GM18502 (cell line): ENCODE results near the gene VPS33A.
"Not testable (repeated sequence)": the region's sequence is repeated elsewhere in the genome, so short reads cannot be mapped to it uniquely, and the experiment has no call there.

Experiments used
- ATAC-seq: cut with Tn5 transposase; IDR thresholded peaks from one replicate; pipeline ENCODE4 v1.9.1; 2021; ENCODE audit warnings: mild to moderate bottlenecking; ENCODE audit not compliant: unreplicated experiment, poor library complexity

VPS33A gene

DNA sequence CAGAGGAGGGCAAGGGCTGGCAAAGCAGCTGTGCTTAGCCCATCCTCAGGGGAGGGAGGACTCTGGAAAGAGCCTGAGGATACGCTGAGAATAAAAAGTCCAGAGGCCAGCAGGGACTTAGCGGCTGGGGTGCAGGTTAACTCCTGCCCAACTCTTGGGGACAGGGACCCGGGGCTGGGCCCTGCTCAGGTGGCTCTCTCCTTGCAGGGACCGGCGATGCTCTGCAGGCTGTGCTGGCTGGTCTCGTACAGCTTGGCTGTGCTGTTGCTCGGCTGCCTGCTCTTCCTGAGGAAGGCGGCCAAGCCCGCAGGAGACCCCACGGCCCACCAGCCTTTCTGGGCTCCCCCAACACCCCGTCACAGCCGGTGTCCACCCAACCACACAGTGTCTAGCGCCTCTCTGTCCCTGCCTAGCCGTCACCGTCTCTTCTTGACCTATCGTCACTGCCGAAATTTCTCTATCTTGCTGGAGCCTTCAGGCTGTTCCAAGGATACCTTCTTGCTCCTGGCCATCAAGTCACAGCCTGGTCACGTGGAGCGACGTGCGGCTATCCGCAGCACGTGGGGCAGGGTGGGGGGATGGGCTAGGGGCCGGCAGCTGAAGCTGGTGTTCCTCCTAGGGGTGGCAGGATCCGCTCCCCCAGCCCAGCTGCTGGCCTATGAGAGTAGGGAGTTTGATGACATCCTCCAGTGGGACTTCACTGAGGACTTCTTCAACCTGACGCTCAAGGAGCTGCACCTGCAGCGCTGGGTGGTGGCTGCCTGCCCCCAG lies 60.0 kb downstream of the VPS33A start:
- ATAC-seq, result no peak

- no peak for ATAC-seq
Observed at GRCh38 chr12:122205053-122205925, 61.0 kb downstream of the VPS33A start.

DNA sequence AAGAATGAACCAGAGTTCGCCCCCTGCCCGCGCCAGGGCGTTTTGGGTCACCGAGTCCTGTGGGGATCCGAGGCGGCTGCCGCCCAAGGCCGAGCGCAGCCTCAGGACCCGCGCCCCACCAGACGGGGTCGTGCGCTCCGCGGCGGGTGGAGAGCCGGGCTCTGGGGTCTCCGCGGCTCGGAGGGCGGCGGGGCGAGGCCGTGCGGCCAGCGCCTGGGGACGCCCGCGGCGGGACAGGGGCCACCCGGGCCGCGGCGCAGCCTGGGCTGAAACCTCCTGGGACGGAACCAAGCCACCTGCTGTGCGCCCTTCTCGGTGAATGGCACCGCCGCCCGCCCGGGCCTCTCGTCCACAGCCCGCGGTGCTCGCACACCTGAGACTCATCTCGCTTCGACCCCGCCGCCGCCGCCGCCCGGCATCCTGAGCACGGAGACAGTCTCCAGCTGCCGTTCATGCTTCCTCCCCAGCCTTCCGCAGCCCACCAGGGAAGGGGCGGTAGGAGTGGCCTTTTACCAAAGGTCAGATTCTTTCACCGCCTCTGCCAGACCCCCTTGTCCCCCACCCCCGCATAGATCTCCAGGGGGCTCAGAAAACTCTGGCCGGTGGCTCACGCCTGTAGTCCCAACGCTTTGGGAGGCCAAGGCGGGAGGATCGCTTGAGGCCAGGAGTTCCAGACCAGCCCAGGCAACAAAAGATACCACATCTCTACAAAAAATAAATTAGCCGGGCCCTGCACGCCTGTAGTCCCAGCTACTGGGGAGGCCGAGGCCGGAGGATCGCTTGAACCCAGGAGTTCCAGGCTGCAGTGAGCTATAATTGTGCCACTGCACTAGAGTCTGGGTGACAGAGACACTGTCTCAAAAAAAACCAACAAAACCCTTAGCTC lies 61.9 kb downstream of the VPS33A start:
- peak; percentile 13 for ATAC-seq

DNA sequence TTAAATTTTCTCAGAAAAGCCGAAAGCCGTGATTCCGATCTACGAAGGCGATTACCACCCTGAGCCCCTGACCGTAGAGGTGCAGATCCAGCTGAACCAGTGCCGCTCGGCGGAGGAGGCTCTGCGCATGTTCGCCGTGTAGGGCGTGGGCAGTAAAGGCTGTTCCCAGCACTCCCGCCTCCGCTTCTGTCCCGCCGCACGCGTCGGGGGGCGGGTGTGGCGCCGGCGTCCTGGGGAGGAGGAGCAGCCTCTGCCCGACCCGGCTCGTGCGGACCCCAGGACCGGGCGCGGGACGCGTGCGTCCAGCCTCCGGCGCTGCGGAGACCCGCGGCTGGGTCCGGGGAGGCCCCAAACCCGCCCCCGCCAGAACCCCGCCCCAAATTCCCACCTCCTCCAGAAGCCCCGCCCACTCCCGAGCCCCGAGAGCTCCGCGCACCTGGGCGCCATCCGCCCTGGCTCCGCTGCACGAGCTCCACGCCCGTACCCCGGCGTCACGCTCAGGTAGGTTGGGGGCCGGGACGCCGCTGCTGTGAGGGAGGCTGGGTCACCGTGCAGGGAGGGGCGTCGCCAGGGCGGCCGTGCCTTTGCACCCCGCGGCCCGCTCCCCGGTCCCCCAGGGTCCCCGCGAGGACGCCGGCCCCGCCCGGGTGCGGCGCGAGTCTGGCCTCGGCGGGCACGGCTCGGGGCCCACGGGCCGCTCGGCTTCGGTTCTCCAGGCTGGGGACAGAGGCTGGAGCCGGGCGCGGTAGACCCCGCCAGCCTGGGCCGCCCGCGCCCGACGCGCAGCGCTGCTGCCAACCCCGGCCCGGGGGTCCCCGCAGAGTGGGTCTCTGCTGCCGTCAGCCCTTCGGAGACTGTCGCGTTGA lies 62.8 kb downstream of the VPS33A start, which contains the start of gene B3GNT4:
Gene B3GNT4 (plus strand): TSS at position 409 of the 866 bp plus-strand sequence. CDS start 910 bp downstream, outside the sequence.
- peak; percentile 58 for ATAC-seq

- ATAC-seq, result not testable (repeated sequence)
Observed at GRCh38 chr12:122202811-122203210, 63.5 kb downstream of the VPS33A start.

- no peak for ATAC-seq
Observed at GRCh38 chr12:122202017-122202416, 64.3 kb downstream of the VPS33A start.

DNA sequence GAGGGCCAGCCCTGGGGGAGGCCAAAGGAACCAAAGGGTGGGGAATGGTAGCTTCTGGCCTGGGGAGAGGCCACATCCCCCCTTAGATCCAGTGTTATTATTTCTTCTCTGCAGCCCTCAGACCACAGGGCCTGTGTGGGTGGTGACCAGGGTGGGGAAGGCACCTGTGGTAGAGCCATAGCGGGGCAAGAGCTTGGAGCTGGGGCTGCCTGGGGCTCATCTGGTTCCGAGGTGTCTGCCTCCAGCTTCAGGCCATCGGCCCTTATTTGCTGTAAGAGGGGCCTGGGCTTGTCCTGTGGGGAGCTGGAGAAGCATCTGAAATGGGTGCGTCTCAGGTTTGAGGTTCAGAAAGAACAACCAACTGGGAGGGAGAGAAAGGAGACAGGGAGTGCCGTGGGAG lies 64.9 kb downstream of the VPS33A start:
- ATAC-seq, result no peak

- no peak for ATAC-seq
Observed at GRCh38 chr12:122200541-122201175, 65.6 kb downstream of the VPS33A start.

GRCh38 chr12:122199484-122200355 lies 66.6 kb downstream of the VPS33A start:
- ATAC-seq, result no peak

DNA sequence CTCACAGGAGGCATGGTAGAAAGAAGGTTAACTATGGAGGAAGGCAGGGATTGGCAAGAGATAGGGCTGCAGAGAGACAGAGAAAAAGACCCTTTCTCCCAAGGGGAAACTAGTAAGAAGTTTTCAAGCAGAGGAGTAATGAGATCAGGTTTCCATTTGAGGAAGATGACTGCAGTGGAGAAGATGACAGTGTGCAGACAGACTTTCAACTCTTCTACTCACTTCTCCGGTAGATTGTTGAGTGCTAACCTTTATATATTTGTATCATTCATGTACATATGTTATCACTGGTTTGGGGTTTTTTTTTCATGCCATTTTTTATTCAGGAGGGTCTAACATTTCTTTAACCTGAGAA lies 68.7 kb downstream of the VPS33A start:
- ATAC-seq, result no peak

- no peak for ATAC-seq
Observed at GRCh38 chr12:122195405-122195804, 70.9 kb downstream of the VPS33A start.

- ATAC-seq, result no peak
Observed at GRCh38 chr12:122194804-122195203, 71.5 kb downstream of the VPS33A start.

DNA sequence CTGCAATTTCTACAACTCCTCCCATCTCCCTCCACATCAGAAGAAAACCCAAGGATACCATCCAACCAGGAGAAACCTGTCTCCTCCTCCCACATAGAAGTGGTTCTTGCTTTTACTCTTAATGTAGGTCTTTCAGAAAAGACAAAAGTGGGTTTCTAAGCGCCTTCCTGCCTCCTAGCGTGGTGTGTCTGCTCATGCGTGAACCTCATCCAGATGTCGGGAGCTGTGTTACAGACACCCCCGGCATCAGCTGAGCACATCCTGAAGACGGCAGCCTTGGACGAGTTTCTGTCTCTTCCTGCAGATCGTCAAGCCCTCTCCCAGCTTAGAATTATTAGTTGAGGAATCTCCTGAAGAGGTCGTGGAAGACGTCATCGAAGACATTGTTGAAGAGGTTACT lies 73.9 kb downstream of the VPS33A start:
- ATAC-seq, result no peak

- peak; percentile 38 for ATAC-seq
Observed at GRCh38 chr12:122190842-122191668, 75.2 kb downstream of the VPS33A start.

GRCh38 chr12:122189626-122190475 lies 76.4 kb downstream of the VPS33A start:
- no peak for ATAC-seq

DNA sequence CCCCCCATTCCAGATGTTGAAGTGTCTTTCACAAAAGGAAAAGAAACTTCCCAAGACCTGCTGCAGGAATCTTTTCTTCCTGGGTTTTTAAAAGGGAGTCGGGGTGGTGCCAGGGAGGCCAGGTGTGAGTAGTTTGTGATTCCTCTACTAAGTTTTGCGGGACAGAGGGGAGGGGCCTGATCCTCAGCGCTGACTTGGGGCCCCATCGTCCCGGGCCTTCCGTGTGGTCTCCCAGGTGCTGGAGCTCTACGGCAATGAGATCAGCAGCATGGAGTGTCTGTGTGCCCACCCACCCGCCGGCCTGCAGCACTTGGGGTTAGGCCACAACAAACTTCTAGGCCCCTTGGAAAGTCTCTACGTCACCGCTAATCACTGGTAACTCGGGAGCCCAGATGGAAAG lies 78.8 kb downstream of the VPS33A start:
- ATAC-seq, result no peak
